ENCODE results near the gene PIK3R6. TPM values are rescaled to one million over a fixed set of nuclear protein-coding genes. Genes with fewer than 3 reads are reported as not detected.

The PIK3R6 gene
- total and polyA plus RNA-seq, 10 of the 15 experiments (the other 5 are each of a cell fraction or from before 2014, with no cell fraction given), result 6.7 to 146 (median 68.2) TPM

- TF ChIP-seq ZNF622 (IDR thresholded peaks at IDR 0.05), result no peak
- no peak for TF ChIP-seq IRF5 (IDR thresholded peaks at IDR 0.05; ENCODE audit: borderline replicate concordance)
- TF ChIP-seq GABPA (IDR thresholded peaks at IDR 0.05; ENCODE audit: low read depth), result 0 out of 2 replicates have a peak, but pooled peaks have one; percentile 31
- no peak for TF ChIP-seq NR2F1 (conservative IDR thresholded peaks at IDR 0.05)
- no peak for TF ChIP-seq SMAD1 (IDR thresholded peaks at IDR 0.05; ENCODE audit: low read depth, partially characterized antibody)
- TF ChIP-seq SREBF1 (IDR thresholded peaks at IDR 0.05; ENCODE audit: low read length), result no peak
- peak; percentile 94 for TF ChIP-seq TBL1XR1 (IDR thresholded peaks at IDR 0.05; ENCODE audit: low read depth, low read length)
- 0 out of 2 replicates have a peak, but pooled peaks have one; percentile 50 for TF ChIP-seq MTA2 (IDR thresholded peaks at IDR 0.05; ENCODE audit: low read depth)
- TF ChIP-seq, protein P1, sequence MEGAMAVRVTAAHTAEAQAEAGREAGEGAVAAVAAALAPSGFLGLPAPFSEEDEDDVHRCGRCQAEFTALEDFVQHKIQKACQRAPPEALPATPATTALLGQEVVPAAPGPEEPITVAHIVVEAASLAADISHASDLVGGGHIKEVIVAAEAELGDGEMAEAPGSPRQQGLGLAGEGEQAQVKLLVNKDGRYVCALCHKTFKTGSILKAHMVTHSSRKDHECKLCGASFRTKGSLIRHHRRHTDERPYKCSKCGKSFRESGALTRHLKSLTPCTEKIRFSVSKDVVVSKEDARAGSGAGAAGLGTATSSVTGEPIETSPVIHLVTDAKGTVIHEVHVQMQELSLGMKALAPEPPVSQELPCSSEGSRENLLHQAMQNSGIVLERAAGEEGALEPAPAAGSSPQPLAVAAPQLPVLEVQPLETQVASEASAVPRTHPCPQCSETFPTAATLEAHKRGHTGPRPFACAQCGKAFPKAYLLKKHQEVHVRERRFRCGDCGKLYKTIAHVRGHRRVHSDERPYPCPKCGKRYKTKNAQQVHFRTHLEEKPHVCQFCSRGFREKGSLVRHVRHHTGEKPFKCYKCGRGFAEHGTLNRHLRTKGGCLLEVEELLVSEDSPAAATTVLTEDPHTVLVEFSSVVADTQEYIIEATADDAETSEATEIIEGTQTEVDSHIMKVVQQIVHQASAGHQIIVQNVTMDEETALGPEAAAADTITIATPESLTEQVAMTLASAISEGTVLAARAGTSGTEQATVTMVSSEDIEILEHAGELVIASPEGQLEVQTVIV (IDR thresholded peaks at IDR 0.05; ENCODE audit: borderline replicate concordance, partially characterized antibody), result no peak
- TF ChIP-seq BACH1 (IDR thresholded peaks at IDR 0.05; ENCODE audit: borderline replicate concordance), result no peak
- TF ChIP-seq NFYA (IDR thresholded peaks at IDR 0.05; ENCODE audit: borderline replicate concordance, low read depth, low read length), result no peak
- no peak for TF ChIP-seq CHD4 (IDR thresholded peaks at IDR 0.05)
- TF ChIP-seq, protein P2, sequence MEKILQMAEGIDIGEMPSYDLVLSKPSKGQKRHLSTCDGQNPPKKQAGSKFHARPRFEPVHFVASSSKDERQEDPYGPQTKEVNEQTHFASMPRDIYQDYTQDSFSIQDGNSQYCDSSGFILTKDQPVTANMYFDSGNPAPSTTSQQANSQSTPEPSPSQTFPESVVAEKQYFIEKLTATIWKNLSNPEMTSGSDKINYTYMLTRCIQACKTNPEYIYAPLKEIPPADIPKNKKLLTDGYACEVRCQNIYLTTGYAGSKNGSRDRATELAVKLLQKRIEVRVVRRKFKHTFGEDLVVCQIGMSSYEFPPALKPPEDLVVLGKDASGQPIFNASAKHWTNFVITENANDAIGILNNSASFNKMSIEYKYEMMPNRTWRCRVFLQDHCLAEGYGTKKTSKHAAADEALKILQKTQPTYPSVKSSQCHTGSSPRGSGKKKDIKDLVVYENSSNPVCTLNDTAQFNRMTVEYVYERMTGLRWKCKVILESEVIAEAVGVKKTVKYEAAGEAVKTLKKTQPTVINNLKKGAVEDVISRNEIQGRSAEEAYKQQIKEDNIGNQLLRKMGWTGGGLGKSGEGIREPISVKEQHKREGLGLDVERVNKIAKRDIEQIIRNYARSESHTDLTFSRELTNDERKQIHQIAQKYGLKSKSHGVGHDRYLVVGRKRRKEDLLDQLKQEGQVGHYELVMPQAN (conservative IDR thresholded peaks at IDR 0.05), result 0 out of 2 replicates have a peak, but pooled peaks have one; percentile 34
- no peak for TF ChIP-seq MEF2B (IDR thresholded peaks at IDR 0.05; ENCODE audit: partially characterized antibody, poor library complexity, severe bottlenecking)
- TF ChIP-seq, protein P3, sequence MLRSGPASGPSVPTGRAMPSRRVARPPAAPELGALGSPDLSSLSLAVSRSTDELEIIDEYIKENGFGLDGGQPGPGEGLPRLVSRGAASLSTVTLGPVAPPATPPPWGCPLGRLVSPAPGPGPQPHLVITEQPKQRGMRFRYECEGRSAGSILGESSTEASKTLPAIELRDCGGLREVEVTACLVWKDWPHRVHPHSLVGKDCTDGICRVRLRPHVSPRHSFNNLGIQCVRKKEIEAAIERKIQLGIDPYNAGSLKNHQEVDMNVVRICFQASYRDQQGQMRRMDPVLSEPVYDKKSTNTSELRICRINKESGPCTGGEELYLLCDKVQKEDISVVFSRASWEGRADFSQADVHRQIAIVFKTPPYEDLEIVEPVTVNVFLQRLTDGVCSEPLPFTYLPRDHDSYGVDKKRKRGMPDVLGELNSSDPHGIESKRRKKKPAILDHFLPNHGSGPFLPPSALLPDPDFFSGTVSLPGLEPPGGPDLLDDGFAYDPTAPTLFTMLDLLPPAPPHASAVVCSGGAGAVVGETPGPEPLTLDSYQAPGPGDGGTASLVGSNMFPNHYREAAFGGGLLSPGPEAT (IDR thresholded peaks at IDR 0.05; ENCODE audit: low read depth), result peak; percentile 44; the same call in 1 of the 2 replicates
- no peak for TF ChIP-seq TARDBP (IDR thresholded peaks at IDR 0.05; ENCODE audit: borderline replicate concordance)
Measured at GRCh38 chr17:8900626-8901585, 33.4 kb upstream of the PIK3R6 start (continued).

All from GM12878 (cell line).